ENCODE results near the gene VEGFD.

GRCh38 chrX:15298201-15298600 lies 86.0 kb downstream of the VEGFD start:
- no peak for TF ChIP-seq CTCF (IDR thresholded peaks at IDR 0.05; ENCODE audit: low read length)
- TF ChIP-seq EZH2 (IDR thresholded peaks at IDR 0.05; ENCODE audit: borderline replicate concordance, low read length), result no peak
